Liver (tissue), 9 donors: ENCODE measurements around the gene ORM2. TPM values are rescaled to one million over a fixed set of nuclear protein-coding genes. Genes with fewer than 3 reads are reported as not detected.

Source experiments
- DNase-seq: peaks from one replicate; pipeline ENCODE4 v3.0.0-alpha.2; 2017; ENCODE audit warnings: low spot score
- H3K27ac ChIP-seq, 2 donors: one replicate each; pipeline ENCODE4 v1.7.0; 2013; ENCODE audit warnings: inconsistent platforms in 2 of 2, low read length in 2 of 2, control low read depth in 1 of 2, low read depth in 1 of 2, mild to moderate bottlenecking in 1 of 2
- H3K27me3 ChIP-seq, 4 donors: one replicate each; pipeline versions ENCODE4 v1.6.1 to v1.7.0; 2013; ENCODE audit warnings: low read length in 3 of 4, inconsistent platforms in 1 of 4, mild to moderate bottlenecking in 1 of 4, moderate library complexity in 1 of 4; ENCODE audit not compliant: control insufficient read depth in 4 of 4, insufficient read depth in 4 of 4
- H3K36me3 ChIP-seq, 4 donors: one replicate each; pipeline versions ENCODE4 v1.6.1 to v1.7.0; 2013; ENCODE audit warnings: low read length in 3 of 4, mild to moderate bottlenecking in 3 of 4, low read depth in 1 of 4, moderate library complexity in 1 of 4; ENCODE audit not compliant: control insufficient read depth in 4 of 4, insufficient read depth in 3 of 4
- H3K4me1 ChIP-seq, 4 donors: one replicate each; pipeline versions ENCODE4 v1.6.1 to v1.7.0; 2013; ENCODE audit warnings: low read length in 3 of 4, mild to moderate bottlenecking in 3 of 4, moderate library complexity in 1 of 4; ENCODE audit not compliant: control insufficient read depth in 4 of 4, insufficient read depth in 4 of 4
- H3K4me3 ChIP-seq, 3 donors: one replicate each; pipeline versions ENCODE4 v1.6.1 to v1.7.0; 2013; ENCODE audit warnings: low read length in 3 of 3, control low read depth in 1 of 3, low read depth in 1 of 3, mild to moderate bottlenecking in 1 of 3
- H3K9ac ChIP-seq, 2 donors: one replicate each; pipeline ENCODE4 v1.7.0; 2013; ENCODE audit warnings: low read length in 2 of 2, mild to moderate bottlenecking in 2 of 2, moderate library complexity in 2 of 2, control low read depth in 1 of 2, low read depth in 1 of 2
- H3K9me3 ChIP-seq, 4 donors: one replicate each; pipeline versions ENCODE4 v1.6.1 to v1.7.0; 2013; ENCODE audit warnings: low read length in 3 of 4; ENCODE audit not compliant: control insufficient read depth in 4 of 4
- EGR1 ChIP-seq, 2 donors: IDR thresholded peaks; 2 replicates each; pipeline ENCODE4 v1.6.1; 2016 to 2018; ENCODE audit warnings: antibody characterized with exemption in 2 of 2, low read depth in 2 of 2
- FOXA1 ChIP-seq: IDR thresholded peaks from 2 replicates; pipeline ENCODE4 v1.6.1; 2016; ENCODE audit warnings: antibody characterized with exemption
- HNF4A ChIP-seq, 2 donors: conservative IDR thresholded peaks; 2 replicates each; pipeline ENCODE4 v1.6.1; 2016; ENCODE audit warnings: antibody characterized with exemption in 2 of 2, mild to moderate bottlenecking in 2 of 2
- JUND ChIP-seq, 2 donors: IDR thresholded peaks; 2 replicates each; pipeline ENCODE4 v1.6.1; 2016; ENCODE audit warnings: antibody characterized with exemption in 2 of 2
- NR2F2 ChIP-seq: IDR thresholded peaks from 2 replicates; pipeline ENCODE4 v1.6.1; 2016; ENCODE audit warnings: antibody characterized with exemption
- RAD21 ChIP-seq, 2 donors: IDR thresholded peaks; 2 replicates each; pipeline ENCODE4 v1.6.1; 2016; ENCODE audit warnings: antibody characterized with exemption in 2 of 2, mild to moderate bottlenecking in 2 of 2
- RXRA ChIP-seq, 2 donors: IDR thresholded peaks; 2 replicates each; pipeline ENCODE4 v1.6.1; 2017 to 2018; ENCODE audit warnings: antibody characterized with exemption in 2 of 2, mild to moderate bottlenecking in 1 of 2
- SP1 ChIP-seq: IDR thresholded peaks from 2 replicates; pipeline ENCODE4 v1.6.1; 2018; ENCODE audit warnings: antibody characterized with exemption, mild to moderate bottlenecking
- YY1 ChIP-seq: IDR thresholded peaks from 2 replicates; pipeline ENCODE4 v1.6.1; 2016; ENCODE audit warnings: antibody characterized with exemption, mild to moderate bottlenecking
- WGBS: extraction: QIAGEN DNeasy Blood & Tissue Kit; methylation state at CpG from one replicate; pipeline ENCODE4 v1.1.7; 2013; 5-methylcytosine and 5-hydroxymethylcytosine counted together
- polyA plus RNA-seq, 2 donors: library from polyadenylated mRNA; stranded (reverse) in 1 of 2; unstranded in 1 of 2; fragments of 200-250 nt in 1 of 2; fragments of >200 nt in 1 of 2; fragmentation: Nextera tagmentation in 1 of 2; extraction: Ambion mirVana in 1 of 2; gene quantifications; one replicate each; pipeline versions ENCODE4 v1.2.1 to v1.2.3, GENCODE V29; 2013 to 2015
- total RNA-seq, 2 donors: library from RNA; depleted of rRNA; stranded (reverse); fragments of >200 nt; gene quantifications; one replicate each; pipeline ENCODE4 v1.2.3, GENCODE V29; 2014
- TF ChIP-seq, protein P1 (sequence below): IDR thresholded peaks from 2 replicates; pipeline ENCODE4 v1.6.1; 2016; ENCODE audit warnings: antibody characterized with exemption
- TF ChIP-seq, protein P2 (sequence below): IDR thresholded peaks from 2 replicates; pipeline ENCODE4 v1.6.1; 2016; ENCODE audit warnings: antibody characterized with exemption
- TF ChIP-seq, protein P3 (sequence below): IDR thresholded peaks from 2 replicates; pipeline ENCODE4 v1.6.1; 2016; ENCODE audit warnings: antibody characterized with exemption, mild to moderate bottlenecking
- donor health status: healthy.
- donor health status: healthy.
- donor health status: healthy.
- donor health status: healthy.
- donor health status: healthy.

Gene ORM2
- total and polyA plus RNA-seq, 4 donors, result 276 to 7,373 (median 5,310) TPM

DNA sequence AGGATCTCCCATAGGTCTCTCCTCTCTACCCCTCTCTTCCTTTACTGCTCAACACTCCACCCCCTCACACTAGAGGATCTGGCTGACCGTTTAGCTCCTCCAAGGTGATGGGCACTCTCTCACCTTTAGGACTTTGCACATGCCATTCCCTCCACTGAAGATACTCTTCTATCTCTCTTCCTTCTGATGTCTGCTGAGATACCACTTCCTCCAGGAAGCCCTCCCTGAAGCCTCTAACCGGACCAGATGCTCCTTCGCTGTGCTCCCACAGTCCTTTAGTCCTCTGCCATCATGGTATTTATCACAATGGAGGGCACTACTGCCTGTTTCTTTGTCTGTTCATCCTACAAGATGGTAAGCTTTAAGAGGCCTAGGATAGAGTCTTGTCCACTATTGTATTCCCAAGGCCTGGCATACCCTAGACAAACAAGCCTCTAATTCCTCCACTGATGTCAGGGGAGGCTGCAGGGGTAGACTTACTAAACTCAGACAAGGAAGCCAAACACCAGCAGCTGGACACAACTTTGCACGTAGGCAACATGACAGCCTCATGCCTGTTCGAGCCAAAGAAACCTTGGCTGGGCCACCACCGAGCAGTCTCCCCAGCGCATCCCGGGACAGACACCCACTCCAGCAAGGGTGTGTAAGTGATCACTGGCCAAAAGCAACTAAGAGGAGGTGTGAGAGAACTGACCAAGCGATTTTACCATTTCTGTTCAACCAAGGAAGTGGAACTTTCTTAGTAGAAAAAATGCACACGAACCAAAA lies 20.2 kb downstream of the ORM2 start:
- Histone ChIP-seq H3K9ac (no peak overlapping the region), H3K4me3 (no peak overlapping the region), H3K27me3 (no peaks in the 10 kb centered on the region), H3K36me3 (peaks cover 11 to 53% (median 44%) of the 10 kb centered on the region in 4 donors), H3K4me1 (peaks cover 0 to 6% (median 0%) of the 10 kb centered on the region in 4 donors), H3K27ac (no peak overlapping the region), H3K9me3 (no peaks in the 10 kb centered on the region)
- DNase-seq, result no peak
- no peak for TF ChIP-seq SP1
- TF ChIP-seq EGR1 (IDR thresholded peaks at IDR 0.05; ENCODE audit: low read depth in 2 of 2), result no peak
- TF ChIP-seq, protein P1, sequence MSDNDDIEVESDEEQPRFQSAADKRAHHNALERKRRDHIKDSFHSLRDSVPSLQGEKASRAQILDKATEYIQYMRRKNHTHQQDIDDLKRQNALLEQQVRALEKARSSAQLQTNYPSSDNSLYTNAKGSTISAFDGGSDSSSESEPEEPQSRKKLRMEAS, result no peak
- no peak for TF ChIP-seq RAD21 (IDR thresholded peaks at IDR 0.05)
- TF ChIP-seq, protein P2, sequence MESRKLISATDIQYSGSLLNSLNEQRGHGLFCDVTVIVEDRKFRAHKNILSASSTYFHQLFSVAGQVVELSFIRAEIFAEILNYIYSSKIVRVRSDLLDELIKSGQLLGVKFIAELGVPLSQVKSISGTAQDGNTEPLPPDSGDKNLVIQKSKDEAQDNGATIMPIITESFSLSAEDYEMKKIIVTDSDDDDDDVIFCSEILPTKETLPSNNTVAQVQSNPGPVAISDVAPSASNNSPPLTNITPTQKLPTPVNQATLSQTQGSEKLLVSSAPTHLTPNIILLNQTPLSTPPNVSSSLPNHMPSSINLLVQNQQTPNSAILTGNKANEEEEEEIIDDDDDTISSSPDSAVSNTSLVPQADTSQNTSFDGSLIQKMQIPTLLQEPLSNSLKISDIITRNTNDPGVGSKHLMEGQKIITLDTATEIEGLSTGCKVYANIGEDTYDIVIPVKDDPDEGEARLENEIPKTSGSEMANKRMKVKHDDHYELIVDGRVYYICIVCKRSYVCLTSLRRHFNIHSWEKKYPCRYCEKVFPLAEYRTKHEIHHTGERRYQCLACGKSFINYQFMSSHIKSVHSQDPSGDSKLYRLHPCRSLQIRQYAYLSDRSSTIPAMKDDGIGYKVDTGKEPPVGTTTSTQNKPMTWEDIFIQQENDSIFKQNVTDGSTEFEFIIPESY, result no peak
- TF ChIP-seq NR2F2, result no peak
- TF ChIP-seq FOXA1, result no peak
- TF ChIP-seq JUND (IDR thresholded peaks at IDR 0.05), result no peak
- WGBS, result 92% methylated on average over 10 of the region's 10 CpGs

DNA sequence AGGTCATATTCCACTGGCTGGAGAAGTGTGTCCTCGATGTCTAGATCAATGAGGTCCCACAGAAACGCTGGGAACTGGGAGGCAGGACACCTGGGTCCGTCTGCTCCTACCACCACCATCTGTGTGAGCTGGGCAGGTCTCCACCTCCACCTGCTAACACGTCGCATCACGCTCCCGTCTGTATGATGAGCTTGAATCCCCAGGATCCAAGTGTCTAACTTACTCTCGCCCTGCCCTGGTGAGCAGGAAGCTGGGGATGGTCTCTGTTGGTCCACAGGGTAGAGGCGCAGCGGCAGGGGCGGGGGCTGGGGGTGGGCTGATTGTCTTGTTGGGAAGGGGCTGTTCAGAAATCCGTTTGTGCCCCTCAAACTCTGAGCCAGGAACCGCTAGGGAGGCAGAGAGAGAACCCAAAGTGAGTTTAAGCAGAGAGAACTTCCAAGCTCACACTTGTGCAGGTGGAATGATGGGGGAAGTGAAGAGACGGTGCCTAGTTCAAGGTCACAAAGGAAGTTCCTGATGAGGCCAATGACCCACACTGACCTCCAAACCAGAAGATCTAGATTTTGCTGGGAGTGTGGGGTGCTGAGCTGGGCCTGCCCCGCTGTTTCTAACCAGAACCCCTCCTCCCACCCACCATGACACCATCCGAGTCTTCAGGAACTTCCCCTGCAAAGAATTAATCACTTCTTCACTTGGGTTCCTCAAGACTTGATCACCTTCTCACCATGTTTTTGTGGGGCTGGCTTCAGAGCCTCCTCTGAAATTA lies 21.1 kb downstream of the ORM2 start:
- Histone ChIP-seq H3K4me1 (peaks cover 0 to 6% (median 0%) of the 10 kb centered on the region in 4 donors), H3K9ac (no peak overlapping the region), H3K4me3 (no peak overlapping the region), H3K27me3 (no peaks in the 10 kb centered on the region), H3K27ac (no peak overlapping the region), H3K9me3 (no peaks in the 10 kb centered on the region), H3K36me3 (peaks cover 11 to 51% (median 42%) of the 10 kb centered on the region in 4 donors)
- 88% methylated on average over 16 of the region's 16 CpGs for WGBS
- TF ChIP-seq, protein P1, result no peak
- TF ChIP-seq, protein P2, result no peak
- TF ChIP-seq, protein P3, sequence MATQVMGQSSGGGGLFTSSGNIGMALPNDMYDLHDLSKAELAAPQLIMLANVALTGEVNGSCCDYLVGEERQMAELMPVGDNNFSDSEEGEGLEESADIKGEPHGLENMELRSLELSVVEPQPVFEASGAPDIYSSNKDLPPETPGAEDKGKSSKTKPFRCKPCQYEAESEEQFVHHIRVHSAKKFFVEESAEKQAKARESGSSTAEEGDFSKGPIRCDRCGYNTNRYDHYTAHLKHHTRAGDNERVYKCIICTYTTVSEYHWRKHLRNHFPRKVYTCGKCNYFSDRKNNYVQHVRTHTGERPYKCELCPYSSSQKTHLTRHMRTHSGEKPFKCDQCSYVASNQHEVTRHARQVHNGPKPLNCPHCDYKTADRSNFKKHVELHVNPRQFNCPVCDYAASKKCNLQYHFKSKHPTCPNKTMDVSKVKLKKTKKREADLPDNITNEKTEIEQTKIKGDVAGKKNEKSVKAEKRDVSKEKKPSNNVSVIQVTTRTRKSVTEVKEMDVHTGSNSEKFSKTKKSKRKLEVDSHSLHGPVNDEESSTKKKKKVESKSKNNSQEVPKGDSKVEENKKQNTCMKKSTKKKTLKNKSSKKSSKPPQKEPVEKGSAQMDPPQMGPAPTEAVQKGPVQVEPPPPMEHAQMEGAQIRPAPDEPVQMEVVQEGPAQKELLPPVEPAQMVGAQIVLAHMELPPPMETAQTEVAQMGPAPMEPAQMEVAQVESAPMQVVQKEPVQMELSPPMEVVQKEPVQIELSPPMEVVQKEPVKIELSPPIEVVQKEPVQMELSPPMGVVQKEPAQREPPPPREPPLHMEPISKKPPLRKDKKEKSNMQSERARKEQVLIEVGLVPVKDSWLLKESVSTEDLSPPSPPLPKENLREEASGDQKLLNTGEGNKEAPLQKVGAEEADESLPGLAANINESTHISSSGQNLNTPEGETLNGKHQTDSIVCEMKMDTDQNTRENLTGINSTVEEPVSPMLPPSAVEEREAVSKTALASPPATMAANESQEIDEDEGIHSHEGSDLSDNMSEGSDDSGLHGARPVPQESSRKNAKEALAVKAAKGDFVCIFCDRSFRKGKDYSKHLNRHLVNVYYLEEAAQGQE, result no peak
- TF ChIP-seq HNF4A (conservative IDR thresholded peaks at IDR 0.05) (no peak), EGR1 (IDR thresholded peaks at IDR 0.05; ENCODE audit: low read depth in 2 of 2) (no peak), YY1 (no peak), RXRA (IDR thresholded peaks at IDR 0.05) (peak; percentile 33 to 63)
- no peak for DNase-seq
